Liver (tissue), 9 donors: ENCODE results near the gene WNT3A. TPM values are rescaled to one million over a fixed set of nuclear protein-coding genes. Genes with fewer than 3 reads are reported as not detected.

ENCODE experiments used
- DNase-seq: peaks from one replicate; pipeline ENCODE4 v3.0.0-alpha.2; 2017; ENCODE audit warnings: low spot score
- H3K27ac ChIP-seq, 2 donors: one replicate each; pipeline ENCODE4 v1.7.0; 2013; ENCODE audit warnings: inconsistent platforms in 2 of 2, low read length in 2 of 2, control low read depth in 1 of 2, low read depth in 1 of 2, mild to moderate bottlenecking in 1 of 2
- H3K27me3 ChIP-seq, 4 donors: one replicate each; pipeline versions ENCODE4 v1.6.1 to v1.7.0; 2013; ENCODE audit warnings: low read length in 3 of 4, inconsistent platforms in 1 of 4, mild to moderate bottlenecking in 1 of 4, moderate library complexity in 1 of 4; ENCODE audit not compliant: control insufficient read depth in 4 of 4, insufficient read depth in 4 of 4
- H3K36me3 ChIP-seq, 4 donors: one replicate each; pipeline versions ENCODE4 v1.6.1 to v1.7.0; 2013; ENCODE audit warnings: low read length in 3 of 4, mild to moderate bottlenecking in 3 of 4, low read depth in 1 of 4, moderate library complexity in 1 of 4; ENCODE audit not compliant: control insufficient read depth in 4 of 4, insufficient read depth in 3 of 4
- H3K4me1 ChIP-seq, 4 donors: one replicate each; pipeline versions ENCODE4 v1.6.1 to v1.7.0; 2013; ENCODE audit warnings: low read length in 3 of 4, mild to moderate bottlenecking in 3 of 4, moderate library complexity in 1 of 4; ENCODE audit not compliant: control insufficient read depth in 4 of 4, insufficient read depth in 4 of 4
- H3K4me3 ChIP-seq, 3 donors: one replicate each; pipeline versions ENCODE4 v1.6.1 to v1.7.0; 2013; ENCODE audit warnings: low read length in 3 of 3, control low read depth in 1 of 3, low read depth in 1 of 3, mild to moderate bottlenecking in 1 of 3
- H3K9ac ChIP-seq, 2 donors: one replicate each; pipeline ENCODE4 v1.7.0; 2013; ENCODE audit warnings: low read length in 2 of 2, mild to moderate bottlenecking in 2 of 2, moderate library complexity in 2 of 2, control low read depth in 1 of 2, low read depth in 1 of 2
- H3K9me3 ChIP-seq, 4 donors: one replicate each; pipeline versions ENCODE4 v1.6.1 to v1.7.0; 2013; ENCODE audit warnings: low read length in 3 of 4; ENCODE audit not compliant: control insufficient read depth in 4 of 4
- ATF3 ChIP-seq: IDR thresholded peaks from 2 replicates; pipeline ENCODE4 v1.6.1; 2016; ENCODE audit warnings: antibody characterized with exemption
- CTCF ChIP-seq: fragments of 150-350 bp; IDR thresholded peaks from 2 replicates; pipeline ENCODE4 v1.5.1; 2017; ENCODE audit warnings: improper control_type of control experiment, low read depth, low read length; ENCODE audit not compliant: missing input control
- EGR1 ChIP-seq, 2 donors: IDR thresholded peaks; 2 replicates each; pipeline ENCODE4 v1.6.1; 2016 to 2018; ENCODE audit warnings: antibody characterized with exemption in 2 of 2, low read depth in 2 of 2
- FOXA1 ChIP-seq: IDR thresholded peaks from 2 replicates; pipeline ENCODE4 v1.6.1; 2016; ENCODE audit warnings: antibody characterized with exemption
- FOXA2 ChIP-seq: IDR thresholded peaks from 2 replicates; pipeline ENCODE4 v1.6.1; 2016; ENCODE audit warnings: antibody characterized with exemption
- GABPA ChIP-seq, 2 donors: IDR thresholded peaks in 1 of 2; conservative IDR thresholded peaks in 1 of 2; 2 replicates each; pipeline ENCODE4 v1.6.1; 2016; ENCODE audit warnings: antibody characterized with exemption in 2 of 2, mild to moderate bottlenecking in 1 of 2, moderate library complexity in 1 of 2
- HNF4A ChIP-seq, 2 donors: conservative IDR thresholded peaks; 2 replicates each; pipeline ENCODE4 v1.6.1; 2016; ENCODE audit warnings: antibody characterized with exemption in 2 of 2, mild to moderate bottlenecking in 2 of 2
- HNF4G ChIP-seq: IDR thresholded peaks from 2 replicates; pipeline ENCODE4 v1.6.1; 2016; ENCODE audit warnings: antibody characterized with exemption
- JUND ChIP-seq, 2 donors: IDR thresholded peaks; 2 replicates each; pipeline ENCODE4 v1.6.1; 2016; ENCODE audit warnings: antibody characterized with exemption in 2 of 2
- MAX ChIP-seq: IDR thresholded peaks from 2 replicates; pipeline ENCODE4 v1.6.1; 2016; ENCODE audit warnings: antibody characterized with exemption
- NR2F2 ChIP-seq: IDR thresholded peaks from 2 replicates; pipeline ENCODE4 v1.6.1; 2016; ENCODE audit warnings: antibody characterized with exemption
- RAD21 ChIP-seq, 2 donors: IDR thresholded peaks; 2 replicates each; pipeline ENCODE4 v1.6.1; 2016; ENCODE audit warnings: antibody characterized with exemption in 2 of 2, mild to moderate bottlenecking in 2 of 2
- REST ChIP-seq: IDR thresholded peaks from 2 replicates; pipeline ENCODE4 v1.6.1; 2016; ENCODE audit warnings: antibody characterized with exemption, mild to moderate bottlenecking
- RXRA ChIP-seq, 2 donors: IDR thresholded peaks; 2 replicates each; pipeline ENCODE4 v1.6.1; 2017 to 2018; ENCODE audit warnings: antibody characterized with exemption in 2 of 2, mild to moderate bottlenecking in 1 of 2
- SP1 ChIP-seq: IDR thresholded peaks from 2 replicates; pipeline ENCODE4 v1.6.1; 2018; ENCODE audit warnings: antibody characterized with exemption, mild to moderate bottlenecking
- TAF1 ChIP-seq: conservative IDR thresholded peaks from 2 replicates; pipeline ENCODE4 v1.6.1; 2016; ENCODE audit warnings: antibody characterized with exemption, mild to moderate bottlenecking
- YY1 ChIP-seq: IDR thresholded peaks from 2 replicates; pipeline ENCODE4 v1.6.1; 2016; ENCODE audit warnings: antibody characterized with exemption, mild to moderate bottlenecking
- ZBTB33 ChIP-seq: IDR thresholded peaks from 2 replicates; pipeline ENCODE4 v1.6.1; 2016; ENCODE audit warnings: antibody characterized with exemption
- WGBS: extraction: QIAGEN DNeasy Blood & Tissue Kit; methylation state at CpG from one replicate; pipeline ENCODE4 v1.1.7; 2013; 5-methylcytosine and 5-hydroxymethylcytosine counted together
- polyA plus RNA-seq, 2 donors: library from polyadenylated mRNA; stranded (reverse) in 1 of 2; unstranded in 1 of 2; fragments of 200-250 nt in 1 of 2; fragments of >200 nt in 1 of 2; fragmentation: Nextera tagmentation in 1 of 2; extraction: Ambion mirVana in 1 of 2; gene quantifications; one replicate each; pipeline versions ENCODE4 v1.2.1 to v1.2.3, GENCODE V29; 2013 to 2015
- total RNA-seq, 2 donors: library from RNA; depleted of rRNA; stranded (reverse); fragments of >200 nt; gene quantifications; one replicate each; pipeline ENCODE4 v1.2.3, GENCODE V29; 2014
- donor health status: healthy.
- donor health status: healthy.
- donor health status: healthy.
- donor health status: healthy.
- donor health status: healthy.

Gene WNT3A
- total and polyA plus RNA-seq, 4 donors = not detected

- H3K4me1 ChIP-seq = peaks cover 0 to 17% (median 3%) of the 10 kb centered on the region in 4 donors
- no peaks in the 10 kb centered on the region for H3K36me3 ChIP-seq
- no peak overlapping the region for H3K4me3 ChIP-seq
- TF ChIP-seq YY1 (no peak), FOXA1 (no peak), ZBTB33 (no peak), NR2F2 (no peak), FOXA2 (no peak), RAD21 (IDR thresholded peaks at IDR 0.05) (no peak), JUND (IDR thresholded peaks at IDR 0.05) (no peak), HNF4A (conservative IDR thresholded peaks at IDR 0.05) (no peak), CTCF (no peak), RXRA (IDR thresholded peaks at IDR 0.05) (no peak), EGR1 (IDR thresholded peaks at IDR 0.05; ENCODE audit: low read depth in 2 of 2) (no peak), TAF1 (no peak), SP1 (no peak)
- no peaks in the 10 kb centered on the region for H3K9me3 ChIP-seq
- 8% methylated on average over 19 of the region's 19 CpGs for WGBS
- no peak overlapping the region for H3K27ac ChIP-seq
- no peak overlapping the region for H3K9ac ChIP-seq
- peaks cover 0 to 28% (median 7%) of the 10 kb centered on the region in 4 donors for H3K27me3 ChIP-seq
- DNase-seq = no peak
Measured at GRCh38 chr1:228004856-228005462, 1.8 kb upstream of the WNT3A start.

- 3% methylated on average over 13 of the region's 13 CpGs for WGBS
- H3K27me3 ChIP-seq = peaks cover 0 to 28% (median 6%) of the 10 kb centered on the region in 4 donors
- peaks cover 0 to 17% (median 3%) of the 10 kb centered on the region in 4 donors for H3K4me1 ChIP-seq
- H3K36me3 ChIP-seq = no peaks in the 10 kb centered on the region
- H3K9me3 ChIP-seq = no peaks in the 10 kb centered on the region
- no peak overlapping the region for H3K4me3 ChIP-seq
- no peak for DNase-seq
- no peak for TF ChIP-seq SP1
- TF ChIP-seq FOXA2 = no peak
- no peak for TF ChIP-seq RXRA (IDR thresholded peaks at IDR 0.05)
- TF ChIP-seq REST = no peak
- no peak for TF ChIP-seq HNF4A (conservative IDR thresholded peaks at IDR 0.05)
- no peak for TF ChIP-seq GABPA (IDR thresholded peaks at IDR 0.05 in 1 of 2, conservative IDR thresholded peaks at IDR 0.05 in 1 of 2)
- no peak for TF ChIP-seq CTCF
- TF ChIP-seq ZBTB33 = no peak
- no peak for TF ChIP-seq RAD21 (IDR thresholded peaks at IDR 0.05)
- no peak for TF ChIP-seq HNF4G
- TF ChIP-seq TAF1 = no peak
- TF ChIP-seq YY1 = no peak
- no peak for TF ChIP-seq FOXA1
- no peak for TF ChIP-seq EGR1 (IDR thresholded peaks at IDR 0.05; ENCODE audit: low read depth in 2 of 2)
- no peak for TF ChIP-seq JUND (IDR thresholded peaks at IDR 0.05)
- TF ChIP-seq NR2F2 = no peak
- TF ChIP-seq ATF3 = no peak
- no peak for TF ChIP-seq MAX
- no peak overlapping the region for H3K9ac ChIP-seq
- H3K27ac ChIP-seq = no peak overlapping the region
Measured at GRCh38 chr1:228005511-228006033, 1.2 kb upstream of the WNT3A start.
